Heart left ventricle (tissue), 16 donors: ENCODE measurements around the gene P2RY8. TPM values are rescaled to one million over a fixed set of nuclear protein-coding genes. Genes with fewer than 3 reads are reported as not detected.

Source experiments
- ATAC-seq, 4 donors: fragments of 200-7000 bp; cut with Tn5 transposase; one replicate each; pipeline ENCODE4 v1.9.1; 2020 to 2022; ENCODE audit warnings: moderate library complexity in 4 of 4, mild to moderate bottlenecking in 3 of 4, moderate number of reproducible peaks in 1 of 4
- DNase-seq, 5 donors: peaks; one replicate each; pipeline ENCODE4 v3.0.0-alpha.2; 2020
- H3K27ac ChIP-seq, 12 donors: fragments of 200-600 bp; sonication (generic) in 4 of 12; one replicate each; pipeline versions ENCODE4 v1.5.0 to v1.8.0; 2016 to 2022; ENCODE audit warnings: mild to moderate bottlenecking in 2 of 12
- H3K27me3 ChIP-seq, 9 donors: fragments of 200-600 bp; sonication (generic) in 2 of 9; one replicate each; pipeline versions ENCODE4 v1.5.1 to v1.8.0; 2016 to 2022; ENCODE audit warnings: mild to moderate bottlenecking in 3 of 9
- H3K36me3 ChIP-seq, 9 donors: fragments of 200-600 bp; sonication (generic) in 2 of 9; one replicate each; pipeline versions ENCODE4 v1.5.0 to v1.8.0; 2018 to 2022; ENCODE audit warnings: mild to moderate bottlenecking in 2 of 9
- H3K4me1 ChIP-seq, 12 donors: fragments of 200-600 bp; sonication (generic) in 4 of 12; one replicate each; pipeline versions ENCODE4 v1.5.0 to v1.8.0; 2016 to 2022; ENCODE audit warnings: mild to moderate bottlenecking in 3 of 12
- H3K4me3 ChIP-seq, 12 donors: fragments of 200-600 bp; sonication (generic) in 4 of 12; one replicate each; pipeline versions ENCODE4 v1.5.0 to v1.8.0; 2017 to 2022; ENCODE audit warnings: mild to moderate bottlenecking in 9 of 12, moderate library complexity in 4 of 12
- H3K9me3 ChIP-seq, 12 donors: fragments of 200-600 bp; sonication (generic) in 4 of 12; one replicate each; pipeline versions ENCODE4 v1.5.0 to v1.8.0; 2016 to 2022; ENCODE audit warnings: mild to moderate bottlenecking in 1 of 12
- POLR2A ChIP-seq, 2 donors: fragments of 450-650 bp; IDR thresholded peaks; one replicate each; pipeline ENCODE4 v1.6.1; 2017; ENCODE audit warnings: antibody characterized with exemption in 2 of 2, mild to moderate bottlenecking in 2 of 2, moderate library complexity in 2 of 2
- WGBS, 4 donors: extraction: QIAGEN DNeasy Blood & Tissue Kit in 2 of 4; methylation state at CpG; one replicate each; pipeline versions ENCODE4 v1.1.5 to v1.1.7; 2013 to 2018; 5-methylcytosine and 5-hydroxymethylcytosine counted together
- intact Hi-C, 10 donors: fragments of 100-400 bp; cut with DNase I; formaldehyde crosslinking; loops; one replicate each; pipeline versions ENCODE4 v1.11.1 to v1.14.2; 2022
- polyA plus RNA-seq, 2 donors: library from polyadenylated mRNA; stranded (reverse); fragments of 200-250 nt; gene quantifications; one replicate each; pipeline ENCODE4 v1.2.3, GENCODE V29; 2013
- total RNA-seq, 9 donors: library from RNA; depleted of rRNA in 2 of 9; stranded (reverse); fragments of >200 nt in 2 of 9; fragmentation: NEBNext Ultra II Directional in 3 of 9; extraction: Animal tissue kit (Norgen Biotek cat#: 25700) in 3 of 9; gene quantifications; one replicate each; pipeline versions ENCODE4 v1.1.0 to v1.2.4, GENCODE V29; 2016 to 2023
- TF ChIP-seq, protein P1 (sequence below), 12 donors: fragments of 200-600 bp; sonication (generic) in 4 of 12; IDR thresholded peaks; one replicate each; pipeline versions ENCODE4 v1.5.0 to v1.8.0; 2018 to 2022; ENCODE audit warnings: antibody characterized with exemption in 12 of 12, mild to moderate bottlenecking in 5 of 12
- donor health status: ischemic (EF 13 %, LVEDD 7.1; RV severe dilation, severe dysfunction).
- donor health status: healthy with polysubstance abuse.
- donor health status: DM: no; HTN: yes; CAD: no.
- donor health status: DM: no; HTN: no; CAD: no.
- donor health status: ischemic (EF 25% LVEDD 6.9; RV normal size, moderate dysfunction).
- donor health status: ischemic (EF 25% LVEDD 5.7; RV mildly dilated, moderate dysfunction).
- donor health status: healthy.
- donor health status: DM: yes; HTN: yes; CAD: no.
- donor health status: ischemic (EF 35%, LVEDD 5.7; RV mildly dilated, moderate dysfunction).
- donor health status: nonischemic (EF 11% LVEDD 7.7; RV severe dilation, severe dysfunction).
- donor health status: DM: yes; HTN: yes; CAD: no.
- donor health status: PGD.
- donor health status: ischemic (EF 29% LVEDD 5.4; RV normal size, mild dysfunction).
- donor health status: nonischemic (EF 23%, LVEDD 6.1; RV moderate dilation, normal function).

P2RY8 gene
- total and polyA plus RNA-seq, 11 donors, result 0.62 to 10.5 (median 2.3) TPM

GRCh38 chrX:1511150-1511549 lies 25.8 kb downstream of the P2RY8 start:
- intact Hi-C loops, result no loop called here
- 55 to 86% (median 74%) methylated on average over 5 of the region's 5 CpGs for WGBS, 4 donors
- ATAC-seq, result no peak

GRCh38 chrX:1507511-1508463 lies 29.2 kb downstream of the P2RY8 start:
- WGBS, 4 donors, result 70 to 90% (median 79%) methylated on average over 39 to 40 of the region's 40 CpGs

More at GRCh38 chrX:1511150-1511549, 25.8 kb downstream of the P2RY8 start:
- H3K4me3 ChIP-seq, result no peak overlapping the region
- TF ChIP-seq POLR2A (IDR thresholded peaks at IDR 0.05), result no peak
- TF ChIP-seq, protein P1, sequence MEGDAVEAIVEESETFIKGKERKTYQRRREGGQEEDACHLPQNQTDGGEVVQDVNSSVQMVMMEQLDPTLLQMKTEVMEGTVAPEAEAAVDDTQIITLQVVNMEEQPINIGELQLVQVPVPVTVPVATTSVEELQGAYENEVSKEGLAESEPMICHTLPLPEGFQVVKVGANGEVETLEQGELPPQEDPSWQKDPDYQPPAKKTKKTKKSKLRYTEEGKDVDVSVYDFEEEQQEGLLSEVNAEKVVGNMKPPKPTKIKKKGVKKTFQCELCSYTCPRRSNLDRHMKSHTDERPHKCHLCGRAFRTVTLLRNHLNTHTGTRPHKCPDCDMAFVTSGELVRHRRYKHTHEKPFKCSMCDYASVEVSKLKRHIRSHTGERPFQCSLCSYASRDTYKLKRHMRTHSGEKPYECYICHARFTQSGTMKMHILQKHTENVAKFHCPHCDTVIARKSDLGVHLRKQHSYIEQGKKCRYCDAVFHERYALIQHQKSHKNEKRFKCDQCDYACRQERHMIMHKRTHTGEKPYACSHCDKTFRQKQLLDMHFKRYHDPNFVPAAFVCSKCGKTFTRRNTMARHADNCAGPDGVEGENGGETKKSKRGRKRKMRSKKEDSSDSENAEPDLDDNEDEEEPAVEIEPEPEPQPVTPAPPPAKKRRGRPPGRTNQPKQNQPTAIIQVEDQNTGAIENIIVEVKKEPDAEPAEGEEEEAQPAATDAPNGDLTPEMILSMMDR (IDR thresholded peaks at IDR 0.05), result no peak
- DNase-seq, result no peak
- peaks cover 0 to 7% (median 0%) of the 10 kb centered on the region in 9 donors for H3K36me3 ChIP-seq
- peaks cover 0 to 15% (median 0%) of the 10 kb centered on the region in 12 donors for H3K4me1 ChIP-seq
- no peak overlapping the region for H3K27ac ChIP-seq
- H3K27me3 ChIP-seq, result no peaks in the 10 kb centered on the region
- peaks cover 0 to 19% (median 0%) of the 10 kb centered on the region in 12 donors for H3K9me3 ChIP-seq

GRCh38 chrX:1506916-1507315 lies 30.1 kb downstream of the P2RY8 start:
- peak in 1 of 4 donors; percentile 7 for ATAC-seq
- intact Hi-C loops, result no loop called here
- no peak for DNase-seq
- 66 to 79% (median 71%) methylated on average over 10 to 15 of the region's 15 CpGs for WGBS, 4 donors
- Histone ChIP-seq H3K9me3 (peaks cover 0 to 13% (median 0%) of the 10 kb centered on the region in 12 donors), H3K27me3 (no peaks in the 10 kb centered on the region), H3K4me3 (no peak overlapping the region), H3K36me3 (peaks cover 0 to 6% (median 0%) of the 10 kb centered on the region in 9 donors), H3K27ac (peak overlapping the region in 3 of 12 donors; percentile 18 to 41 (median 39)), H3K4me1 (peaks cover 0 to 52% (median 1%) of the 10 kb centered on the region in 12 donors)
- TF ChIP-seq, protein P1 (IDR thresholded peaks at IDR 0.05), result no peak
- no peak for TF ChIP-seq POLR2A (IDR thresholded peaks at IDR 0.05)

More at GRCh38 chrX:1507511-1508463, 29.2 kb downstream of the P2RY8 start:
- peaks cover 0 to 7% (median 0%) of the 10 kb centered on the region in 9 donors for H3K36me3 ChIP-seq
- peaks cover 0 to 13% (median 0%) of the 10 kb centered on the region in 12 donors for H3K9me3 ChIP-seq
- DNase-seq (no peak), ATAC-seq (peak in 2 of 4 donors; percentile 14)
- no peaks in the 10 kb centered on the region for H3K27me3 ChIP-seq
- H3K4me1 ChIP-seq, result peaks cover 0 to 45% (median 1%) of the 10 kb centered on the region in 12 donors
- no peak for TF ChIP-seq POLR2A (IDR thresholded peaks at IDR 0.05)
- TF ChIP-seq, protein P1 (IDR thresholded peaks at IDR 0.05), result no peak
- intact Hi-C loops, result no loop called here
- no peak overlapping the region for H3K4me3 ChIP-seq
- H3K27ac ChIP-seq, result peak overlapping the region in 2 of 12 donors; percentile 41 to 62

- H3K9me3 ChIP-seq, result no peaks in the 10 kb centered on the region
- DNase-seq, result no peak
- WGBS, 4 donors, result 80 to 86% (median 85%) methylated on average over 8 of the region's 8 CpGs
Measured at GRCh38 chrX:1502853-1503252, 34.1 kb downstream of the P2RY8 start.

More at GRCh38 chrX:1502853-1503252, 34.1 kb downstream of the P2RY8 start:
- no peaks in the 10 kb centered on the region for H3K36me3 ChIP-seq
- H3K4me1 ChIP-seq, result peaks cover 0 to 58% (median 3%) of the 10 kb centered on the region in 12 donors
- no peak overlapping the region for H3K4me3 ChIP-seq
- no peak for ATAC-seq
- intact Hi-C loops, result no loop called here
- peak overlapping the region in 5 of 12 donors; percentile 39 to 88 (median 83) for H3K27ac ChIP-seq
- H3K27me3 ChIP-seq, result no peaks in the 10 kb centered on the region
- no peak for TF ChIP-seq POLR2A (IDR thresholded peaks at IDR 0.05)
- TF ChIP-seq, protein P1 (IDR thresholded peaks at IDR 0.05), result no peak
